Skin epidermis (tissue), 12 donors: ENCODE measurements around the gene RASSF3.

Experiments
- H3K27ac ChIP-seq, 21 experiments: fragments of 200-600 bp; sonication (generic) in 11 of 21; one replicate each; pipeline ENCODE4 v1.5.0; 2020; ENCODE audit warnings: mild to moderate bottlenecking in 3 of 21, inconsistent platforms in 2 of 21, moderate library complexity in 2 of 21
- H3K4me3 ChIP-seq, 7 experiments: fragments of 200-600 bp; sonication (generic) in 2 of 7; one replicate each; pipeline ENCODE4 v1.5.0; 2020; ENCODE audit warnings: inconsistent platforms in 2 of 7, mild to moderate bottlenecking in 2 of 7, moderate library complexity in 1 of 7

RASSF3 gene

GRCh38 chr12:64707362-64707761, 97.1 kb downstream of the RASSF3 start:
- Histone ChIP-seq H3K4me3 (no peak overlapping the region), H3K27ac (no peak overlapping the region)

- no peak overlapping the region for H3K4me3 ChIP-seq
- H3K27ac ChIP-seq: no peak overlapping the region
Measured at GRCh38 chr12:64707926-64708325, 97.6 kb downstream of the RASSF3 start.

GRCh38 chr12:64709429-64709828, 99.1 kb downstream of the RASSF3 start:
- Histone ChIP-seq H3K4me3 (no peak overlapping the region), H3K27ac (no peak overlapping the region)

- Histone ChIP-seq H3K27ac (no peak overlapping the region), H3K4me3 (no peak overlapping the region)
Measured at GRCh38 chr12:64713376-64713775, 103.1 kb downstream of the RASSF3 start.

GRCh38 chr12:64714551-64714968, 104.3 kb downstream of the RASSF3 start:
- no peak overlapping the region for H3K4me3 ChIP-seq
- peak overlapping the region in 2 of 21 experiments; percentile 14 to 25 for H3K27ac ChIP-seq

GRCh38 chr12:64716371-64716770, 106.1 kb downstream of the RASSF3 start:
- H3K27ac ChIP-seq: no peak overlapping the region
- no peak overlapping the region for H3K4me3 ChIP-seq

- Histone ChIP-seq H3K4me3 (no peak overlapping the region), H3K27ac (no peak overlapping the region)
Measured at GRCh38 chr12:64716839-64717455, 106.7 kb downstream of the RASSF3 start.

GRCh38 chr12:64718649-64719048, 108.4 kb downstream of the RASSF3 start:
- Histone ChIP-seq H3K27ac (peak overlapping the region in 1 of 21 experiments; percentile 2), H3K4me3 (no peak overlapping the region)

- Histone ChIP-seq H3K4me3 (no peak overlapping the region), H3K27ac (no peak overlapping the region)
Measured at GRCh38 chr12:64720884-64721283, 110.6 kb downstream of the RASSF3 start.

GRCh38 chr12:64722835-64723234, 112.5 kb downstream of the RASSF3 start:
- no peak overlapping the region for H3K4me3 ChIP-seq
- H3K27ac ChIP-seq: no peak overlapping the region

- Histone ChIP-seq H3K4me3 (no peak overlapping the region), H3K27ac (no peak overlapping the region)
Measured at GRCh38 chr12:64723630-64724029, 113.3 kb downstream of the RASSF3 start.

GRCh38 chr12:64724201-64724745, 114.0 kb downstream of the RASSF3 start:
- Histone ChIP-seq H3K4me3 (no peak overlapping the region), H3K27ac (no peak overlapping the region)

- Histone ChIP-seq H3K4me3 (no peak overlapping the region), H3K27ac (peak overlapping the region in 11 of 21 experiments; percentile 19 to 73 (median 44))
Measured at GRCh38 chr12:64729909-64730587, 119.8 kb downstream of the RASSF3 start.

GRCh38 chr12:64730588-64730969, 120.3 kb downstream of the RASSF3 start:
- Histone ChIP-seq H3K4me3 (no peak overlapping the region), H3K27ac (peak overlapping the region in 10 of 21 experiments; percentile 19 to 73 (median 45))

GRCh38 chr12:64731683-64732082, 121.4 kb downstream of the RASSF3 start:
- H3K4me3 ChIP-seq: no peak overlapping the region
- H3K27ac ChIP-seq: no peak overlapping the region

- Histone ChIP-seq H3K4me3 (no peak overlapping the region), H3K27ac (no peak overlapping the region)
Measured at GRCh38 chr12:64733857-64734256, 123.6 kb downstream of the RASSF3 start.

GRCh38 chr12:64735442-64735841, 125.1 kb downstream of the RASSF3 start:
- Histone ChIP-seq H3K27ac (peak overlapping the region in 2 of 21 experiments; percentile 12 to 18), H3K4me3 (no peak overlapping the region)

- no peak overlapping the region for H3K4me3 ChIP-seq
- peak overlapping the region in 2 of 21 experiments; percentile 39 to 52 for H3K27ac ChIP-seq
Measured at GRCh38 chr12:64736771-64737170, 126.5 kb downstream of the RASSF3 start.

GRCh38 chr12:64737539-64737938, 127.2 kb downstream of the RASSF3 start:
- Histone ChIP-seq H3K27ac (no peak overlapping the region), H3K4me3 (no peak overlapping the region)

GRCh38 chr12:64739778-64740177, 129.5 kb downstream of the RASSF3 start:
- H3K4me3 ChIP-seq: no peak overlapping the region
- peak overlapping the region in 1 of 21 experiments; percentile 3 for H3K27ac ChIP-seq

GRCh38 chr12:64740646-64741045, 130.4 kb downstream of the RASSF3 start:
- no peak overlapping the region for H3K4me3 ChIP-seq
- H3K27ac ChIP-seq: peak overlapping the region in 1 of 21 experiments; percentile 3
